ENCODE data around the gene AGAP4. TPM values are rescaled to one million over a fixed set of nuclear protein-coding genes. Genes with fewer than 3 reads are reported as not detected.
"Not testable (repeated sequence)": the region's sequence is repeated elsewhere in the genome, so short reads cannot be mapped to it uniquely, and the experiment has no call there.

AGAP4 gene
- total and polyA plus RNA-seq, 3 experiments from 2014 or later = 1.3 to 17.2 (median 14.6) TPM

DNA sequence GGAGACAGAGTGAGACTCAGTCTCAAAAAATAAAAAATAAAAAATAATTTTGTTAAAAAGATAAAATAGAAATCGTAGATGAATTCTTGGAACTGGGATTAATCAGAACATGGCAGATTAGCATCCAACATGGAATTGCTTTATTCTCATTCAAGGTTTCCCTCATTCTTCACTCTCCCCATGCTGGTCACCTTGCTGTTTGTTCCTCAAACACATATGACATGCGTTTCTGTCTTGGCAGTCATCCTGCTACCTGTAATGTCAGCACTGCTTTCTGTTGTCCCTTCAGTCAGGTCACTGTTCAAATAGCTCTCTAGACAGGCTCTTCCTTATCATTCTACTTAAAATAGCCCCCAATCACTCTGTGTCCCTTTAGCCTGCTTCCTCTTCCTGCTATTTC is 24.4 kb downstream of the AGAP4 start:
- CTCF ChIA-PET; H3K27ac Mint-ChIP-seq; H3K27me3 ChIP-seq (ENCODE audit: insufficient read depth, low read length, poor library complexity, severe bottlenecking); H3K4me1 ChIP-seq (ENCODE audit: insufficient read depth, low read length); DNase-seq; H3K36me3 Mint-ChIP-seq; H3K4me3 ChIP-seq (ENCODE audit: low read length); H3K36me3 ChIP-seq (ENCODE audit: insufficient read depth, low read length); H3K4me1 Mint-ChIP-seq; H3K4me3 Mint-ChIP-seq; H3K27me3 Mint-ChIP-seq; H3K9me3 ChIP-seq (ENCODE audit: low read length); H3K27ac ChIP-seq (ENCODE audit: low read depth, low read length); H3K9me3 Mint-ChIP-seq; POLR2A ChIA-PET: not testable (repeated sequence)

DNA sequence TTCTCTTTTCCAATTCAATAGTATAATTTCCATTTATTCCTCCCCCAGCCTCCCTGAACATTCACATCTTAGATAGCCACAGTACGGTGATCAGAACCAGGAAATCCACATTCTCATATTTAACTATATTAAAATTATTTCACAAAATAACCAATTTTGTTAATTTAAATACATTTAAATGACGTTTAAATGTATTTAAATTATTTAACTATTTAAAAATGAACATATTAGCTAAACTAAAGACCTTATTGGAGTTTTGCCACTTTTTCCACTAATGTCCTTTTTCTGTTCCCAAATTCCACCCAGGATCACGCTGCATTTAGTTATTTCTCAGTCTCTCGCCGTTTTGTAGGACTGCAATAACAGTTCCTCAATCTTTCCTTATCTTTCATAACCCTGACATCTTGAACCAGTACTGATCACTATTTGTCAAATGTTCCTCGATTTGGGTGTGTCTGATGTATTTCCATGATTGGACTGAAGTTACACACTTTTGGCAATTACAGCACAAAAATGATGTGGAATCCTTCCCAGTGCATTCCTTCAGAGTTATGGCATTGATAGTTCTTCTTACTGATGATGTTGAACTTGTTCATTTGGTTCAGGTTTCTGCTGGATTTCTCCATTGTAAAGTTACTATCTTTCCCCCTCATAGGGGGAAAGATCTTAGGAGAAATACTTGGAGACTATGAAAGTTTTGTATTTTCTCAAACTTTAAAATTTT is 27.0 kb downstream of the AGAP4 start:
- H3K36me3 ChIP-seq (ENCODE audit: insufficient read depth, low read length); POLR2A ChIA-PET; H3K36me3 Mint-ChIP-seq; H3K27me3 ChIP-seq (ENCODE audit: insufficient read depth, low read length, poor library complexity, severe bottlenecking); DNase-seq; H3K9me3 Mint-ChIP-seq; H3K9me3 ChIP-seq (ENCODE audit: low read length); H3K27ac ChIP-seq (ENCODE audit: low read depth, low read length); H3K4me1 Mint-ChIP-seq; H3K27me3 Mint-ChIP-seq; H3K4me3 ChIP-seq (ENCODE audit: low read length); H3K4me1 ChIP-seq (ENCODE audit: insufficient read depth, low read length); H3K4me3 Mint-ChIP-seq; H3K27ac Mint-ChIP-seq; CTCF ChIA-PET: not testable (repeated sequence)

DNA sequence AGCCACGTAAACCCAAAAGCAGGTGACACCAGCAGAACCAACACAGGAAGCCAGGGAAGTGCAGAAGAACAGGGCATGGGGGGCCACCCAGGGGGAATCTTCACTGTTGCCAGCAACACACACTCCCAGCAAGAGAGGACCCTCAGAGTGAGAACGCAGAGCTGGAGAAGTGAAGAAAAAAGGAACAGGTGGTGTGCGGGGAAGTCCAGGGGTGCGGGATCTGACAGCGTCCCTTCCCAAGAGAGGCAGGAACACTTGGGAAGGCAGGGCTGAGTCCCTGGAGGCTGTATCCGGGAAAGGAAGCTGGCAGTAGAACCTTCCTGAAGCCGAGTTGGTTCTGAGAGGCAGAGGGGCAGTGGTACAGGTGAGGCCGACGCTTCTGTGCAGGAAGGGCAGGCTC is 27.7 kb downstream of the AGAP4 start:
- Histone ChIP-seq H3K27ac (ENCODE audit: low read depth, low read length) (no peak overlapping the region), H3K36me3 (ENCODE audit: insufficient read depth, low read length) (no peaks in the 10 kb centered on the region), H3K4me3 (ENCODE audit: low read length) (no peak overlapping the region), H3K4me1 (ENCODE audit: insufficient read depth, low read length) (no peaks in the 10 kb centered on the region), H3K27me3 (ENCODE audit: insufficient read depth, low read length, poor library complexity, severe bottlenecking) (no peaks in the 10 kb centered on the region), H3K9me3 (ENCODE audit: low read length) (no peaks in the 10 kb centered on the region)
- no peaks in the 10 kb centered on the region for H3K9me3 Mint-ChIP-seq
- peaks cover 0 to 1% (median 0%) of the 10 kb centered on the region in 3 donors for H3K36me3 Mint-ChIP-seq
- no peak for DNase-seq
- peak overlapping the region in 1 of 8 donors; percentile 17 for H3K27ac Mint-ChIP-seq
- CTCF ChIA-PET = no interaction called here
- POLR2A ChIA-PET = no interaction called here
- H3K4me3 Mint-ChIP-seq = no peak overlapping the region
- H3K27me3 Mint-ChIP-seq = peaks cover 0 to 1% of the 10 kb centered on the region in 2 donors
- H3K4me1 Mint-ChIP-seq = no peaks in the 10 kb centered on the region

DNA sequence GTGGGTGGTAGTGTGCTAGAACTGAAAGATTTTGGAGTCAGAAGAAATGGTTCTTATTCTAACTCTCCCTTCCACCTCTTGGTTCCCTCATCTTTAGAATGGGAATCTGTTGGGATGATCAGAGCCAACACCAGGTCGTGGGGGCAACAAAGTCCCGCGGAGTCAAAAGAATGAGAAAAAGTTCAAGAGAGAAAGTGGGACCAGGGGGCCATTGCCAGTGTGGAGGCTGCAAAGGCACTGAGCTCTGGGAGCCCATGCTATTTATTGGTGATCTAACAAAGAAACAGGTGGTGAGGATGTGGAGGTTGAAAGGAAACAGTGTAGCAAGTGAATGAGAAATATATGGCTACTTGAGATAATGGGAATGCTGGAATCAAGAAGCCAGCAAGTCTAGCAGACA is 29.4 kb downstream of the AGAP4 start:
- Histone ChIP-seq H3K36me3 (ENCODE audit: insufficient read depth, low read length) (no peaks in the 10 kb centered on the region), H3K27me3 (ENCODE audit: insufficient read depth, low read length, poor library complexity, severe bottlenecking) (no peaks in the 10 kb centered on the region), H3K4me3 (ENCODE audit: low read length) (no peak overlapping the region), H3K9me3 (ENCODE audit: low read length) (no peaks in the 10 kb centered on the region), H3K4me1 (ENCODE audit: insufficient read depth, low read length) (no peaks in the 10 kb centered on the region), H3K27ac (ENCODE audit: low read depth, low read length) (no peak overlapping the region)
- DNase-seq = no peak
- POLR2A ChIA-PET = no interaction called here
- no peaks in the 10 kb centered on the region for H3K4me1 Mint-ChIP-seq
- H3K27ac Mint-ChIP-seq = no peak overlapping the region
- no peak overlapping the region for H3K4me3 Mint-ChIP-seq
- H3K36me3 Mint-ChIP-seq = no peaks in the 10 kb centered on the region
- no peaks in the 10 kb centered on the region for H3K9me3 Mint-ChIP-seq
- CTCF ChIA-PET = no interaction called here
- peaks cover 0 to 1% of the 10 kb centered on the region in 2 donors for H3K27me3 Mint-ChIP-seq

DNA sequence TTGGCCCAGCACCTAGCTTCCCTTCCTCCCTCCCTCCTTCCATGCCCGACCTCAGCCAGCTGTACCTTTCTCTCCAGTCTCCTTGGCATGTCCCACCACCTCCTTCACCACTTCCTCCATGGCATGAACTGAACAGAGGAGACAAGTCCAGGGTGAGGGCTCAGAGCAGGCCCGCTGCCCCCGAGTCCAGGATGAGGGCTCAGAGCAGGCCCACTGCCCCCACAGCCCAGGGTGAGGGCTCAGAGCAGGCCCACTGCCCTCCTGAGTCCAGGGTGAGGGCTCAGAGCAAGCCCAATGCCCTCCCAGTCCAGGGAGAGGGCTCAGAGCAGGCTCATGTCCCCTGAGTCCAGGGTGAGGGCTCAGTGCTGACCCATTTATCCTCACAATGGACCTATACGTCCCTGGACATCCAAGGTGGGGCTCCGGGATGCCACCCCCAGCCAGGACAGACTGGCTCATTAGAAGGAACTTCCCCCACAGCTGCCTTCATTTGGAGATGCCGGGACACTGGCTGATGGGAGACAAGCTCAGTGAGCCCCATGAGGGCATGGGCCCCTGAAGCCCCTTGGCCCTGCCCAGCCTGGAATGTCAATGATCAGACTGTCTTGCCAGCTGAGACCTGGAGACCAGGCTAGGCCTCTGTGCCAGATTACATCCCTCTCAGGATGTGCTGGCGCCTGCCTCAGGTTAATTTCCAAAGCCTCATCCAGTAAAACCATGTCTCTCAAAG is 30.0 kb downstream of the AGAP4 start:
- ChIA-PET CTCF (no interaction called here), POLR2A (no interaction called here)
- Histone ChIP-seq H3K4me3 (ENCODE audit: low read length) (no peak overlapping the region), H3K27ac (ENCODE audit: low read depth, low read length) (no peak overlapping the region), H3K36me3 (ENCODE audit: insufficient read depth, low read length) (no peaks in the 10 kb centered on the region), H3K9me3 (ENCODE audit: low read length) (no peaks in the 10 kb centered on the region), H3K27me3 (ENCODE audit: insufficient read depth, low read length, poor library complexity, severe bottlenecking) (no peaks in the 10 kb centered on the region), H3K4me1 (ENCODE audit: insufficient read depth, low read length) (no peaks in the 10 kb centered on the region)
- Mint-ChIP-seq H3K27ac (no peak overlapping the region), H3K9me3 (no peaks in the 10 kb centered on the region), H3K27me3 (peaks cover 0 to 1% of the 10 kb centered on the region in 2 donors), H3K4me1 (no peaks in the 10 kb centered on the region), H3K36me3 (no peaks in the 10 kb centered on the region), H3K4me3 (no peak overlapping the region)
- no peak for DNase-seq

DNA sequence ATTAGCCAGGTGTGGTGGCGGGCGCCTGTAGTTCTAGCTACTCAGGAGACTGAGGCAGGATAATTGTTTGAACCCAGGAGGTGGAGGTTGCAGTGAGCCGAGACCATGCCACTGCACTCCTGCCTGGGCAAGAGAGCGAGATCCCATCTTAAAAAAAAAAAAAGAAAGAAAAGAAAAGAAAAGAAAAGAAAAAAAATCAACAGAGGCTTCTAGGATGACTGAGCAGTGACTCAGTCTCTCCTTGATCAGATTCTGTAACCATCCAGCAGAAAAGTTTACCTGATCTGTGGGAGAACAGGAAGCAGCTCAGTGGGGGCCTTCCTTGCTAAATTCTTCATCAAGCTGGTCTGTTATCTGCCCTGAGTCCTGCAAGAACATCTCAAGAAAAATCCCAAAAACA is 33.2 kb downstream of the AGAP4 start:
- H3K27me3 Mint-ChIP-seq; H3K36me3 Mint-ChIP-seq; POLR2A ChIA-PET; H3K36me3 ChIP-seq (ENCODE audit: insufficient read depth, low read length); H3K27ac Mint-ChIP-seq; H3K4me1 Mint-ChIP-seq; H3K9me3 Mint-ChIP-seq; CTCF ChIA-PET; H3K4me3 Mint-ChIP-seq; H3K4me3 ChIP-seq (ENCODE audit: low read length); H3K27me3 ChIP-seq (ENCODE audit: insufficient read depth, low read length, poor library complexity, severe bottlenecking); H3K9me3 ChIP-seq (ENCODE audit: low read length); H3K4me1 ChIP-seq (ENCODE audit: insufficient read depth, low read length); DNase-seq; H3K27ac ChIP-seq (ENCODE audit: low read depth, low read length): not testable (repeated sequence)

DNA sequence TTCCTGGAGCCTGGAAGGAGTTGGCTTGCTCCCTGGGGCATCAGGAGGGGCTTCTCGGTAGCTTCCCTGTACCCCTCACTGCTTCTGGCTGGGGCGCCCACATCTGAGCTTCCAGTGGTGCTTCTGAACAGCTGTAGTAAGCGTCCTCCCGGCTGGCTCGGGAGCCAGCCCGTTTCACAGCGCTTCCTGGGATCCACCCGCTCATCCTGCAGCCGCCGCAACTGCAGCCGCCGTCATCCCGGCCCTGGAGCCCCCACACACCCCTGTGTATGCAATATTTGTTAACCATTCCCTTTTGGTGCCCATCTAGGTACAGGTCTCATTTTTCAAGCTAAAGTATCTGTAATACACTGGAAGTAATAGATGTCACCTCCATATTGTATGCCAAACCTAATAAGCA is 34.3 kb downstream of the AGAP4 start:
- H3K4me3 ChIP-seq (ENCODE audit: low read length); DNase-seq; H3K4me3 Mint-ChIP-seq; H3K4me1 ChIP-seq (ENCODE audit: insufficient read depth, low read length); H3K9me3 ChIP-seq (ENCODE audit: low read length); H3K27me3 ChIP-seq (ENCODE audit: insufficient read depth, low read length, poor library complexity, severe bottlenecking); H3K9me3 Mint-ChIP-seq; H3K27ac ChIP-seq (ENCODE audit: low read depth, low read length); H3K27ac Mint-ChIP-seq; H3K27me3 Mint-ChIP-seq; H3K36me3 Mint-ChIP-seq; CTCF ChIA-PET; POLR2A ChIA-PET; H3K4me1 Mint-ChIP-seq; H3K36me3 ChIP-seq (ENCODE audit: insufficient read depth, low read length): not testable (repeated sequence)

DNA sequence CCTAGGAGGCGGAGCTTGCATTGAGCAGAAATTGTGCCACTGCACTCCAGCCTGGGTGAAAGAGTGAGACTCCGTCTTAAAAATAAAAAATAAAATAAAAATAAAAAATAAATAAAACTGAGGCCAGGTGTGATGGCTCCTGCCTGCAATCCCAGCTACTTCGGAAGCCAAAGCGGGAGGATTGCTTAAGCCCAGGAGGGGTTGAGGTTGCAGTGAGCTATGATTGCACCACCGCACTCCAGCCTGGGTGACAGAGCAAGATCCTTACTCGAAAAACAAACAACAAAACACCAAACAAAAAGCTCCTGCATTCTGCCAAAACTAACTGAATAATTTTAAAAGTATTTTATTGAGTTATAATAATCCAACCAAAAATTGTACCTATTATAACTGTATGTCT is 36.2 kb downstream of the AGAP4 start:
- POLR2A ChIA-PET = no interaction called here
- no peak for DNase-seq
- Histone ChIP-seq H3K27ac (ENCODE audit: low read depth, low read length) (no peak overlapping the region), H3K4me3 (ENCODE audit: low read length) (no peak overlapping the region), H3K27me3 (ENCODE audit: insufficient read depth, low read length, poor library complexity, severe bottlenecking) (no peaks in the 10 kb centered on the region), H3K4me1 (ENCODE audit: insufficient read depth, low read length) (no peaks in the 10 kb centered on the region), H3K36me3 (ENCODE audit: insufficient read depth, low read length) (no peaks in the 10 kb centered on the region), H3K9me3 (ENCODE audit: low read length) (no peaks in the 10 kb centered on the region)
- H3K27ac Mint-ChIP-seq = no peak overlapping the region
- CTCF ChIA-PET = no interaction called here
- no peak overlapping the region for H3K4me3 Mint-ChIP-seq
- peaks cover 0 to 8% of the 10 kb centered on the region in 2 donors for H3K27me3 Mint-ChIP-seq
- no peaks in the 10 kb centered on the region for H3K4me1 Mint-ChIP-seq
- no peaks in the 10 kb centered on the region for H3K9me3 Mint-ChIP-seq
- H3K36me3 Mint-ChIP-seq = no peaks in the 10 kb centered on the region
